Fibroblast of the aortic adventitia (primary cell): Measurements from ENCODE around the gene TENM4. TPM values are rescaled to one million over a fixed set of nuclear protein-coding genes. Genes with fewer than 3 reads are reported as not detected.

Experiments
- DNase-seq: peaks from one replicate; pipeline ENCODE4 v3.0.0-alpha.2; 2010; ENCODE audit warnings: low read depth
- H3K4me3 ChIP-seq: 2 replicates; pipeline ENCODE4 v1.5.1; 2011; ENCODE audit warnings: low read depth, mild to moderate bottlenecking, control low read depth, low read length, moderate library complexity
- total RNA-seq: library from RNA; depleted of rRNA; stranded (reverse); fragments of >200 nt; gene quantifications from 2 replicates; pipeline ENCODE4 v1.2.3, GENCODE V29; 2012; ENCODE audit warnings: low replicate concordance
- TF ChIP-seq, protein P1 (sequence below): IDR thresholded peaks from 2 replicates; pipeline ENCODE4 v1.5.1; 2011; ENCODE audit warnings: mild to moderate bottlenecking, low read length, control low read depth, inconsistent platforms; ENCODE audit not compliant: insufficient read depth

Gene TENM4
- total RNA-seq, 1 donor = 113 TPM

GRCh38 chr11:78768971-78769370 is 671.9 kb downstream of the TENM4 start:
- TF ChIP-seq, protein P1, sequence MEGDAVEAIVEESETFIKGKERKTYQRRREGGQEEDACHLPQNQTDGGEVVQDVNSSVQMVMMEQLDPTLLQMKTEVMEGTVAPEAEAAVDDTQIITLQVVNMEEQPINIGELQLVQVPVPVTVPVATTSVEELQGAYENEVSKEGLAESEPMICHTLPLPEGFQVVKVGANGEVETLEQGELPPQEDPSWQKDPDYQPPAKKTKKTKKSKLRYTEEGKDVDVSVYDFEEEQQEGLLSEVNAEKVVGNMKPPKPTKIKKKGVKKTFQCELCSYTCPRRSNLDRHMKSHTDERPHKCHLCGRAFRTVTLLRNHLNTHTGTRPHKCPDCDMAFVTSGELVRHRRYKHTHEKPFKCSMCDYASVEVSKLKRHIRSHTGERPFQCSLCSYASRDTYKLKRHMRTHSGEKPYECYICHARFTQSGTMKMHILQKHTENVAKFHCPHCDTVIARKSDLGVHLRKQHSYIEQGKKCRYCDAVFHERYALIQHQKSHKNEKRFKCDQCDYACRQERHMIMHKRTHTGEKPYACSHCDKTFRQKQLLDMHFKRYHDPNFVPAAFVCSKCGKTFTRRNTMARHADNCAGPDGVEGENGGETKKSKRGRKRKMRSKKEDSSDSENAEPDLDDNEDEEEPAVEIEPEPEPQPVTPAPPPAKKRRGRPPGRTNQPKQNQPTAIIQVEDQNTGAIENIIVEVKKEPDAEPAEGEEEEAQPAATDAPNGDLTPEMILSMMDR = no peak
- DNase-seq = peak; percentile 60
- H3K4me3 ChIP-seq = no peak overlapping the region

DNA sequence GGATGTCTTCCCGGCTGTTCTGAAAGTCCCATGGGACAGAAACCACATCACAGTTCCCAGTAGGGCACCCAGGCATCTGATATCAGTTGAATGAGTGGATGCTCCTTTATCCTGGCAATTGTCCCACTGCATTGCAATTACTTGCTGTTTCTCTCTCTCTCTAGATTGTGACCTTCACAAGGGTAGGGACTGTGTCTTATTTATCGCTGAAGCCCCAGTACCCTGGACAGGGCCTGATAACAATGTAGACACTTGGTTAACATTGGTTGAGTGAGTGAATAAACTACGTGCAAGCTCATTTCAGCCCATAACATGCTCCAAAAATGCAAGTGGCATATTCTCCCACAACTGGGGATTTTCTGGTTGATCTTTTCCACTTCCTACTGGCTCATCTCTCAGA is 672.5 kb downstream of the TENM4 start:
- H3K4me3 ChIP-seq = no peak overlapping the region
- TF ChIP-seq, protein P1 = no peak
- DNase-seq = no peak

- H3K4me3 ChIP-seq = no peak overlapping the region
- peak; percentile 18 for DNase-seq
- TF ChIP-seq, protein P1 = no peak
Observed at GRCh38 chr11:78767027-78767932, 673.5 kb downstream of the TENM4 start.

DNA sequence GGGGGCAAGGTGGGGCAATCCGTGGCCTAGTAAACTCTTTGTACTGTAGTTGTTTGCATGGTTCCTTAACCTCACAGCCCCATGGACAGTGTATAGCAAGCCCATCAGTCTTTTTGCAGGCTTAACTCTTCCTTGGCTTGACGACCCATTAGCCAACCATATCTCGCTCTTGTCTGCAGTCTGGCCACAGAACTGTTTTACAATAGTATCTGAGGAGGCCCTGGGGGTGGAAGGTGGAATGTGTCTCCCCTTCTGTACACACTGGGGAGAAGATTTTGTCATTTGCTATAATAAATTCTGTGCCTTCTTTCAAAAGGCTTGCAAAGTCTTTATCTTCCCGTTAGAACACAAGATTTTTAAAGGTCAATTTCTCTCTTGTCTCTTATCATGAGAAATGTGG is 675.9 kb downstream of the TENM4 start:
- peak; percentile 22 for DNase-seq
- TF ChIP-seq, protein P1 = no peak

DNA sequence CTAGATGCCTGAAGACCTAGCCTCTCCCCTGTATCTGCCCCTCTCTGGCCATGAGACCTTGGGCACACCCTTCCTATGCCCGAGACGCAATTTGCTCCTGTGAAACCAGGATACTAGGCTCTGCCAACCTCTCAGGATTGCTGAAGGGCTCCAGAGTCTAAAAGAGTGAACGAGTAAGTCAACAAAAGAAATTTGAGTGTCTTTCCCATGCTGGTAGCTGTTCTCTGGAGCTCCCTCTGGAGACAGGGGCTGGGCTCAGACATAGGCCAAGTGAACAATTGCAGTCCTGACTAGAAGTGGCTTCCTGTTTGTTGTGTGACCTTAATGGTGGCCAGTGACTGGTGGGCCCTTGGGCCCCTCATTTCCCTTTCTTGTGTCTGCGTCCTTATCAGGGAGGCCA is 677.2 kb downstream of the TENM4 start:
- no peak for DNase-seq
- TF ChIP-seq, protein P1 = no peak
- H3K4me3 ChIP-seq = no peak overlapping the region

More for the DNA sequence above, 675.9 kb downstream of the TENM4 start:
- no peak overlapping the region for H3K4me3 ChIP-seq

GRCh38 chr11:78762105-78762504 is 678.7 kb downstream of the TENM4 start:
- TF ChIP-seq, protein P1 = no peak
- no peak overlapping the region for H3K4me3 ChIP-seq
- DNase-seq = no peak
